Measurements from ENCODE around the gene TENT4A. TPM values are rescaled to one million over a fixed set of nuclear protein-coding genes. Genes with fewer than 3 reads are reported as not detected.

Gene TENT4A
- total RNA-seq, 1 experiment from 2014 or later = 32.3 TPM

- CTCF ChIA-PET = no interaction called here
- Histone ChIP-seq H3K27me3 (replicated peaks; ENCODE audit: control insufficient read depth, insufficient read depth, low read length) (no peaks in the 10 kb centered on the region), H3K4me3 (ENCODE audit: low read depth, low read length) (no peak overlapping the region), H3K4me1 (no peaks in the 10 kb centered on the region), H3K9me3 (no peaks in the 10 kb centered on the region), H3K36me3 (ENCODE audit: control insufficient read depth, insufficient read depth, low read length) (no peaks in the 10 kb centered on the region)
- DNase-seq = no peak
- POLR2A ChIA-PET = no interaction called here
- no peak overlapping the region for H3K27ac Mint-ChIP-seq (ENCODE audit: unreplicated experiment)
- no peaks in the 10 kb centered on the region for H3K4me1 Mint-ChIP-seq (ENCODE audit: low read depth, unreplicated experiment)
- no peak overlapping the region for H3K4me3 Mint-ChIP-seq (ENCODE audit: unreplicated experiment)
- peaks cover 13% of the 10 kb centered on the region for H3K27me3 Mint-ChIP-seq (ENCODE audit: insufficient read depth, unreplicated experiment)
- no peaks in the 10 kb centered on the region for H3K36me3 Mint-ChIP-seq (ENCODE audit: insufficient read depth, unreplicated experiment)
- BruUV-seq (replicated peaks) = no TSS peak
- no peaks in the 10 kb centered on the region for H3K9me3 Mint-ChIP-seq (ENCODE audit: unreplicated experiment)
- intact Hi-C loops (cut with micrococcal nuclease; ENCODE audit: unreplicated experiment) = no loop called here
- TF ChIP-seq, protein P1, sequence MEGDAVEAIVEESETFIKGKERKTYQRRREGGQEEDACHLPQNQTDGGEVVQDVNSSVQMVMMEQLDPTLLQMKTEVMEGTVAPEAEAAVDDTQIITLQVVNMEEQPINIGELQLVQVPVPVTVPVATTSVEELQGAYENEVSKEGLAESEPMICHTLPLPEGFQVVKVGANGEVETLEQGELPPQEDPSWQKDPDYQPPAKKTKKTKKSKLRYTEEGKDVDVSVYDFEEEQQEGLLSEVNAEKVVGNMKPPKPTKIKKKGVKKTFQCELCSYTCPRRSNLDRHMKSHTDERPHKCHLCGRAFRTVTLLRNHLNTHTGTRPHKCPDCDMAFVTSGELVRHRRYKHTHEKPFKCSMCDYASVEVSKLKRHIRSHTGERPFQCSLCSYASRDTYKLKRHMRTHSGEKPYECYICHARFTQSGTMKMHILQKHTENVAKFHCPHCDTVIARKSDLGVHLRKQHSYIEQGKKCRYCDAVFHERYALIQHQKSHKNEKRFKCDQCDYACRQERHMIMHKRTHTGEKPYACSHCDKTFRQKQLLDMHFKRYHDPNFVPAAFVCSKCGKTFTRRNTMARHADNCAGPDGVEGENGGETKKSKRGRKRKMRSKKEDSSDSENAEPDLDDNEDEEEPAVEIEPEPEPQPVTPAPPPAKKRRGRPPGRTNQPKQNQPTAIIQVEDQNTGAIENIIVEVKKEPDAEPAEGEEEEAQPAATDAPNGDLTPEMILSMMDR (IDR thresholded peaks at IDR 0.05; ENCODE audit: insufficient read depth in 1 of 2, low read depth in 1 of 2, low read length in 1 of 2, severe bottlenecking in 1 of 2, unreplicated experiment in 1 of 2) = no peak
Observed at GRCh38 chr5:6702633-6703032, 10.6 kb upstream of the TENT4A start.

GRCh38 chr5:6703806-6704205 is 9.4 kb upstream of the TENT4A start:
- intact Hi-C loops (cut with micrococcal nuclease; ENCODE audit: unreplicated experiment) = no loop called here

GRCh38 chr5:6704361-6704851 is 8.8 kb upstream of the TENT4A start:
- H3K4me1 Mint-ChIP-seq (ENCODE audit: low read depth, unreplicated experiment) = no peaks in the 10 kb centered on the region
- no peaks in the 10 kb centered on the region for H3K9me3 Mint-ChIP-seq (ENCODE audit: unreplicated experiment)
- peaks cover 13% of the 10 kb centered on the region for H3K27me3 Mint-ChIP-seq (ENCODE audit: insufficient read depth, unreplicated experiment)
- no peaks in the 10 kb centered on the region for H3K9me3 ChIP-seq
- no peaks in the 10 kb centered on the region for H3K36me3 Mint-ChIP-seq (ENCODE audit: insufficient read depth, unreplicated experiment)
- no peak overlapping the region for H3K27ac Mint-ChIP-seq (ENCODE audit: unreplicated experiment)
- no peak for DNase-seq
- TF ChIP-seq, protein P1 (IDR thresholded peaks at IDR 0.05; ENCODE audit: insufficient read depth in 1 of 2, low read depth in 1 of 2, low read length in 1 of 2, severe bottlenecking in 1 of 2, unreplicated experiment in 1 of 2) = no peak
- no peaks in the 10 kb centered on the region for H3K4me1 ChIP-seq
- H3K4me3 ChIP-seq (ENCODE audit: low read depth, low read length) = no peak overlapping the region
- POLR2A ChIA-PET = no interaction called here
- CTCF ChIA-PET = no interaction called here
- H3K36me3 ChIP-seq (ENCODE audit: control insufficient read depth, insufficient read depth, low read length) = no peaks in the 10 kb centered on the region
- BruUV-seq (replicated peaks) = no TSS peak
- no peaks in the 10 kb centered on the region for H3K27me3 ChIP-seq (replicated peaks; ENCODE audit: control insufficient read depth, insufficient read depth, low read length)
- H3K4me3 Mint-ChIP-seq (ENCODE audit: unreplicated experiment) = no peak overlapping the region
- intact Hi-C loops (cut with micrococcal nuclease; ENCODE audit: unreplicated experiment) = no loop called here

More at GRCh38 chr5:6703806-6704205, 9.4 kb upstream of the TENT4A start:
- no peaks in the 10 kb centered on the region for H3K27me3 ChIP-seq (replicated peaks; ENCODE audit: control insufficient read depth, insufficient read depth, low read length)
- no peak overlapping the region for H3K4me3 Mint-ChIP-seq (ENCODE audit: unreplicated experiment)
- H3K4me1 ChIP-seq = no peaks in the 10 kb centered on the region
- H3K27ac Mint-ChIP-seq (ENCODE audit: unreplicated experiment) = no peak overlapping the region
- H3K4me1 Mint-ChIP-seq (ENCODE audit: low read depth, unreplicated experiment) = no peaks in the 10 kb centered on the region
- no TSS peak for BruUV-seq (replicated peaks)
- no peaks in the 10 kb centered on the region for H3K36me3 ChIP-seq (ENCODE audit: control insufficient read depth, insufficient read depth, low read length)
- CTCF ChIA-PET = no interaction called here
- TF ChIP-seq, protein P1 (IDR thresholded peaks at IDR 0.05; ENCODE audit: insufficient read depth in 1 of 2, low read depth in 1 of 2, low read length in 1 of 2, severe bottlenecking in 1 of 2, unreplicated experiment in 1 of 2) = no peak
- DNase-seq = no peak
- no peaks in the 10 kb centered on the region for H3K9me3 Mint-ChIP-seq (ENCODE audit: unreplicated experiment)
- POLR2A ChIA-PET = no interaction called here
- no peaks in the 10 kb centered on the region for H3K36me3 Mint-ChIP-seq (ENCODE audit: insufficient read depth, unreplicated experiment)
- no peak overlapping the region for H3K4me3 ChIP-seq (ENCODE audit: low read depth, low read length)
- no peaks in the 10 kb centered on the region for H3K9me3 ChIP-seq
- H3K27me3 Mint-ChIP-seq (ENCODE audit: insufficient read depth, unreplicated experiment) = peaks cover 13% of the 10 kb centered on the region

Measured in Caco-2 (cell line).